Adrenal gland (tissue), 12 donors: Measurements from ENCODE around the gene SIRPA. TPM values are rescaled to one million over a fixed set of nuclear protein-coding genes. Genes with fewer than 3 reads are reported as not detected.

Experiments used
- DNase-seq, 7 donors: peaks; one replicate each; pipeline ENCODE4 v3.0.0-alpha.2; 2019 to 2020
- H3K27ac ChIP-seq, 5 donors: fragments of 200-600 bp; sonication (generic) in 4 of 5; 1 replicate in 3 of 5; 2 replicates in 2 of 5; pipeline versions ENCODE4 v1.5.1 to v1.8.0; 2016 to 2020; ENCODE audit warnings: mild to moderate bottlenecking in 1 of 5
- H3K27me3 ChIP-seq: fragments of 200-600 bp; 2 replicates; pipeline ENCODE4 v1.8.0; 2021
- H3K36me3 ChIP-seq, 2 donors: fragments of 200-600 bp; replicated peaks in 1 of 2; 1 replicate in 1 of 2; 2 replicates in 1 of 2; pipeline versions ENCODE4 v1.5.1 to v1.8.0; 2018 to 2022
- H3K4me1 ChIP-seq, 2 donors: fragments of 200-600 bp; replicated peaks in 1 of 2; 1 replicate in 1 of 2; 2 replicates in 1 of 2; pipeline versions ENCODE4 v1.5.1 to v1.8.0; 2018 to 2021
- H3K4me3 ChIP-seq, 4 donors: fragments of 200-600 bp; sonication (generic) in 3 of 4; one replicate each; pipeline ENCODE4 v1.5.1; 2016 to 2018
- H3K9me3 ChIP-seq, 3 donors: fragments of 200-600 bp; sonication (generic) in 1 of 3; replicated peaks in 1 of 3; 1 replicate in 2 of 3; 2 replicates in 1 of 3; pipeline versions ENCODE4 v1.5.1 to v1.8.0; 2016 to 2021
- POLR2A ChIP-seq, 2 donors: fragments of 450-650 bp; IDR thresholded peaks; one replicate each; pipeline ENCODE4 v1.6.1; 2017; ENCODE audit warnings: antibody characterized with exemption in 2 of 2, mild to moderate bottlenecking in 2 of 2, moderate library complexity in 1 of 2
- WGBS, 4 donors: extraction: QIAGEN DNeasy Blood & Tissue Kit in 2 of 4; methylation state at CpG; one replicate each; pipeline versions ENCODE4 v1.1.5 to v1.1.7; 2013 to 2017; 5-methylcytosine and 5-hydroxymethylcytosine counted together
- intact Hi-C, 2 donors: fragments of 100-400 bp; cut with DNase I; formaldehyde crosslinking; loops; one replicate each; pipeline versions ENCODE4 v1.14.1 to v1.15.0; 2022 to 2023
- polyA plus RNA-seq, 3 donors: library from polyadenylated mRNA; stranded (reverse); fragments of 200-250 nt in 2 of 3; fragments of 350-450 nt in 1 of 3; fragmentation: Illumina TruSeq in 1 of 3; extraction: RNeasy Lipid Tissue Mini Kit (QIAGEN cat#74804) in 1 of 3; gene quantifications; one replicate each; pipeline ENCODE4 v1.2.3, GENCODE V29; 2013 to 2014
- total RNA-seq, 9 donors: library from RNA; depleted of rRNA in 4 of 9; stranded (reverse); fragments of >200 nt in 4 of 9; fragments of 120-200 nt in 1 of 9; fragmentation: NEBNext Ultra II Directional in 1 of 9; extraction: Animal tissue kit (Norgen Biotek cat#: 25700) in 1 of 9; gene quantifications; one replicate each; pipeline versions ENCODE4 v1.1.0 to v1.2.4, GENCODE V29; 2013 to 2023
- TF ChIP-seq, protein P1 (sequence below), 6 experiments: fragments of 450-650 bp in 4 of 6; fragments of 200-600 bp in 2 of 6; sonication (generic) in 1 of 6; IDR thresholded peaks; 1 replicate in 5 of 6; 2 replicates in 1 of 6; pipeline versions ENCODE4 v1.5.1 to v1.8.0; 2016 to 2021; ENCODE audit warnings: antibody characterized with exemption in 6 of 6, mild to moderate bottlenecking in 2 of 6, moderate library complexity in 1 of 6
- donor health status: healthy with polysubstance abuse.
- donor health status: Bipolar disorder and iron deficiency.
- donor health status: DM: yes; HTN: yes; CAD: no.
- donor health status: DM: no; HTN: no; CAD: no.
- donor health status: DM: no; HTN: no; CAD: no.
- donor health status: DM: yes; HTN: yes; CAD: no.

SIRPA gene
- total and polyA plus RNA-seq, 12 donors, result 22.2 to 102 (median 71.1) TPM

DNA sequence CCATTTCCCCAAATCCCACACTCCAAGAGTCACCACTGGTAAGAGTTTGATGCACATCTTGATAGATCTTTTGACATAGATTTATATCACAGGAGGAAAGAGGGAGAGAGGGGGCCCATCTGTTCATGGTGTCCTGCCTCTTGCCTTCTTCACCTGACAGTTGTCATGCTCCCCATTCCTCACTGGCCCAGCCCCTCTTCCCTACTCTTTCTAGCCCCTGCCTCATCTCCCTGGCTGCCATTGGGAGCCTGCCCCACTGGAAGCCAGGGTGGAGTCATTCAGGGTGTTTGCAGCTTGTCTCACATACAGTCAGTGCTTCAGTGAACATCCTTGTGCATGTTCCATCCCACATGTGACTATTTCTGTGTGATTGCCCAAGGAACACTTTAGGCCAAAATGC is 27.6 kb downstream of the SIRPA start:
- no peaks in the 10 kb centered on the region for H3K9me3 ChIP-seq
- intact Hi-C loops, result no loop called here
- H3K4me1 ChIP-seq, result no peaks in the 10 kb centered on the region
- H3K4me3 ChIP-seq, result no peak overlapping the region
- peaks cover 0 to 28% of the 10 kb centered on the region in 2 donors for H3K36me3 ChIP-seq
- H3K27ac ChIP-seq, result no peak overlapping the region
- DNase-seq, result no peak
- TF ChIP-seq, protein P1, sequence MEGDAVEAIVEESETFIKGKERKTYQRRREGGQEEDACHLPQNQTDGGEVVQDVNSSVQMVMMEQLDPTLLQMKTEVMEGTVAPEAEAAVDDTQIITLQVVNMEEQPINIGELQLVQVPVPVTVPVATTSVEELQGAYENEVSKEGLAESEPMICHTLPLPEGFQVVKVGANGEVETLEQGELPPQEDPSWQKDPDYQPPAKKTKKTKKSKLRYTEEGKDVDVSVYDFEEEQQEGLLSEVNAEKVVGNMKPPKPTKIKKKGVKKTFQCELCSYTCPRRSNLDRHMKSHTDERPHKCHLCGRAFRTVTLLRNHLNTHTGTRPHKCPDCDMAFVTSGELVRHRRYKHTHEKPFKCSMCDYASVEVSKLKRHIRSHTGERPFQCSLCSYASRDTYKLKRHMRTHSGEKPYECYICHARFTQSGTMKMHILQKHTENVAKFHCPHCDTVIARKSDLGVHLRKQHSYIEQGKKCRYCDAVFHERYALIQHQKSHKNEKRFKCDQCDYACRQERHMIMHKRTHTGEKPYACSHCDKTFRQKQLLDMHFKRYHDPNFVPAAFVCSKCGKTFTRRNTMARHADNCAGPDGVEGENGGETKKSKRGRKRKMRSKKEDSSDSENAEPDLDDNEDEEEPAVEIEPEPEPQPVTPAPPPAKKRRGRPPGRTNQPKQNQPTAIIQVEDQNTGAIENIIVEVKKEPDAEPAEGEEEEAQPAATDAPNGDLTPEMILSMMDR (IDR thresholded peaks at IDR 0.05), result no peak
- no peak for TF ChIP-seq POLR2A (IDR thresholded peaks at IDR 0.05)
- no peaks in the 10 kb centered on the region for H3K27me3 ChIP-seq

DNA sequence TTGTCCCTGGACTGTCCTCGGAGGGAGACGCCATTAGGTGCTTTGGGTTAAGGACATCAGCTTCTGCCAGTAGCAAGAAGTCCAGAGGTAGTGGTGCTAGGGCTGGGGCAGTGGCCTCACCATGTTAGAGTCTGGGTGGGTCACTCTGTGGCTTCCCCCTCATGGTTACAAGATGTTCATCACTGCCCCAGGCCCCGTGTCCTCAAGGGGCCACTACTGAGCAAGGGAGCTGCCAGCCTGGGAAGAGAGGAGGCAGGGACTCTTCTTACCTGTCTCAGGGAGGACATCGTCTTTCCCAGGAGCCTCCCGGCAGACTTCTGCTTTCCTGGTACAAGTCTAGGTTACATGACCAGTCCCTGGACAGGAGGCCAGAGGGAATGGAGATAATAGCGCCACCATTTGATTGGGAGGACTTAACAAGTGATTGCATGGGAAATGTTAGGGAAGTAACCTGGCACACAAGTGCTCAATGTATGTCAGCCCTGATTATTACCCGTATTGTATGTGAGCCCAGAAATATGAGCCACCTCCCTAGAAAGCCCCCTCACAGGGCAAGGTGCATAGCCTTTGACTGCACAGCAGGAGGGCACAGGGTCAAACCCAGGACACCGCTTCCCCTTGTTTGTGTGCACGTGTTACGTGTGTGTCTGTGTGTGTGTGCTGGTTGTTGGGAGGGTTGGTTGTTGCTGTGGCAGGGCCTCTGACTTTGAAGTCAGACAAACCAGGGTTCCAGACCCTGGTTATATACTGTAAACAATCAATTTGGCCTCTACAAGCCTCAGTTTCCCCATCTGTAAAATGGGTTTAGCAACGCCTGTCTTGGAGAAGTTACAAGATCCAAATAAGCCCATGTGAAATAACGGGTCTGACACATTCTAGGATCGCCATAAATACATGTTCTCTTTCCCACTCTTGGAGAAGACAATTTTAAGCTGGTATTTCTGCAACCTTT is 30.0 kb downstream of the SIRPA start:
- Histone ChIP-seq H3K27me3 (no peaks in the 10 kb centered on the region), H3K4me1 (no peaks in the 10 kb centered on the region), H3K36me3 (peaks cover 0 to 22% of the 10 kb centered on the region in 2 donors), H3K4me3 (no peak overlapping the region), H3K9me3 (no peaks in the 10 kb centered on the region), H3K27ac (no peak overlapping the region)
- WGBS, 4 donors, result 88 to 91% (median 89%) methylated on average over 9 to 13 of the region's 13 CpGs
- TF ChIP-seq, protein P1 (IDR thresholded peaks at IDR 0.05), result no peak
- no peak for TF ChIP-seq POLR2A (IDR thresholded peaks at IDR 0.05)
- no peak for DNase-seq
- intact Hi-C loops, result no loop called here

DNA sequence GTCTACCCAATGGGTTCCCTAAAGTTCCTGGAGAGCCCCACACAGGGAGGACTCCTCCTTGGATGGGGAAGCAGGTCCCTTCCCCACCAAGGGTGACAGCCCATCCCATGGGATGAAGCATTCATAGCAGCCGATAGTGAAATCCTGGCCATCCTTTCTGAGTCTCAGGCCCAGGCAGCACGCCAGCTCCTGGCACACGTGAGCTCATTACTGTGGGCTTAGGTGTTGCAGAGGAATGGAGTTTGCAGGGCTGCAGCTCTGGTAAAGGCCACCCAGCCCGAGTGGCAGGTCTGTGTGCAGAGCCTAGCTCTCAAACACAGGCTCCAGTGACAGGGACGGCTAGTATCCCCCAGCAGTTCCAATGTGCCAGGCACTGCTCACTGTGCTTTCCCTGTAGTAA is 31.0 kb downstream of the SIRPA start:
- WGBS, 4 donors, result 77 to 95% (median 84%) methylated on average over 3 to 5 of the region's 5 CpGs
- peaks cover 0 to 22% of the 10 kb centered on the region in 2 donors for H3K36me3 ChIP-seq
- intact Hi-C loops, result no loop called here
- H3K4me3 ChIP-seq, result no peak overlapping the region
- TF ChIP-seq, protein P1 (IDR thresholded peaks at IDR 0.05), result no peak
- no peak for TF ChIP-seq POLR2A (IDR thresholded peaks at IDR 0.05)
- no peaks in the 10 kb centered on the region for H3K27me3 ChIP-seq
- H3K4me1 ChIP-seq, result no peaks in the 10 kb centered on the region
- H3K9me3 ChIP-seq, result no peaks in the 10 kb centered on the region
- no peak overlapping the region for H3K27ac ChIP-seq
- DNase-seq, result no peak

DNA sequence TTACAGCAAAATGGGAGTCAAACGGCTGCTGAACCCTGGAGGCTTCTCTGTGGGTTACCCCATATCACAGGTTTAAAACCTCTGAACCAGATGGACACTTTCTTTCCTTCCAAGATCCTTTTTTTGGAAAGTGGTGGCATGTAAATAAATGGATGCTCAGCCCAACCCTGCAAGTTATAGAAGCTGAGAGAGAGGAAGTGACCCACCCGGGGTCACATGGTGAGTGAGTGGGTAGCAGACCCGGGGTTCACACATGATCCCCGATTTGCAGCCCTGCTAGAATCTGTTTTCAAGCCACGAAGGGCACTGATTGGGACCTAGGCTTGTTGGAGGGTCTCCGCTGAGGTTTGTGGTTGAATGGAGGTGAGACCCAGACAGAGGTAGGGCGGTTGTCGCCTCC is 32.0 kb downstream of the SIRPA start:
- no peak for DNase-seq
- Histone ChIP-seq H3K36me3 (peaks cover 0 to 22% of the 10 kb centered on the region in 2 donors), H3K27me3 (no peaks in the 10 kb centered on the region), H3K4me1 (no peaks in the 10 kb centered on the region), H3K4me3 (no peak overlapping the region), H3K27ac (no peak overlapping the region), H3K9me3 (no peaks in the 10 kb centered on the region)
- 75 to 90% (median 82%) methylated on average over 6 to 8 of the region's 8 CpGs for WGBS, 4 donors
- intact Hi-C loops, result no loop called here
- TF ChIP-seq POLR2A (IDR thresholded peaks at IDR 0.05), result no peak
- TF ChIP-seq, protein P1 (IDR thresholded peaks at IDR 0.05), result no peak
